ENCODE results near the gene APOC3.
"Not testable (repeated sequence)": the region's sequence is repeated elsewhere in the genome, so short reads cannot be mapped to it uniquely, and the experiment has no call there.

Gene APOC3

DNA sequence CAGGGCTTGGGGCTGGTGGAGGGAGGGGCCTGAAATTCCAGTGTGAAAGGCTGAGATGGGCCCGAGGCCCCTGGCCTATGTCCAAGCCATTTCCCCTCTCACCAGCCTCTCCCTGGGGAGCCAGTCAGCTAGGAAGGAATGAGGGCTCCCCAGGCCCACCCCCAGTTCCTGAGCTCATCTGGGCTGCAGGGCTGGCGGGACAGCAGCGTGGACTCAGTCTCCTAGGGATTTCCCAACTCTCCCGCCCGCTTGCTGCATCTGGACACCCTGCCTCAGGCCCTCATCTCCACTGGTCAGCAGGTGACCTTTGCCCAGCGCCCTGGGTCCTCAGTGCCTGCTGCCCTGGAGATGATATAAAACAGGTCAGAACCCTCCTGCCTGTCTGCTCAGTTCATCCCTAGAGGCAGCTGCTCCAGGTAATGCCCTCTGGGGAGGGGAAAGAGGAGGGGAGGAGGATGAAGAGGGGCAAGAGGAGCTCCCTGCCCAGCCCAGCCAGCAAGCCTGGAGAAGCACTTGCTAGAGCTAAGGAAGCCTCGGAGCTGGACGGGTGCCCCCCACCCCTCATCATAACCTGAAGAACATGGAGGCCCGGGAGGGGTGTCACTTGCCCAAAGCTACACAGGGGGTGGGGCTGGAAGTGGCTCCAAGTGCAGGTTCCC, at the start of gene APOC3:
APOC3 (plus strand) TSS at position 383 of the 659 bp plus-strand sequence. CDS start 676 bp downstream, outside the sequence.
- no peak for DNase-seq

DNA sequence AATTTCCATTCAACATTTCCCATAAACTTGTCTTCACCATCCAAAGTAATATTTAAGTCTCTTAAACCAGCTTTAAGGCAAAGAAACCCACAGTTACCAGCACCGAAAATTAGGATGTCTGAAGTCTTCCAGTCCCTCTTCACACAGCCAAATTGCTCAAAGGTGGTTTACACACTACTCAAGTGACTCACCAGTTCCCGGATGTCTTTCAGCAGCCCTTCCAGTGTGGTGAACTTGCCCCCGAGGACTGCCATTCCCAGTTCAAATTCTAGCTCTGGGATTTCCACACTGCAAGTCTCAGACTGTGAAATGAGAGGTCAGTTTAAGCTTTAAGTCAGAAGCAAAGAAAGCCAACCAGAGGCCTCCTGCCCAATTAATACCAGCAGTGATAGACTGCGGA, 47.0 kb upstream of the APOC3 start:
- no peak for DNase-seq

DNA sequence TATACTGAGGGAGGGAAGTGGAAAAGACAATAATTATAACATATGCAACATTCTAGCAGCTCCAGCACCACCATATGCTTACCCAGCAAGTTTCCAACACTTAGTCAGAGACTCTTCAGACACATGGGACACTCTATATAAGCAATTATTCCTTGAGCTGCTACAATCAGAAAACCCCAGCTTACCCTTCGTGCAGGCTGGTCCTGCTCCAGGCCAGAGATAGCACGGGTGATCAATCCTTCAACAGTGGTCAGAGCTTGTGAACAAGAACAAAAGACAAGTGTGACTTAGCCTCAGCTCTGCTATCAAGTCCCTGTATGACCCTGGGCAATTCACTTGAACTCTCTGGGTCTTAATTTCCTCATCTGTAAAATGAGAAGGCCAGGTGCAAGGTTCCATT, 43.4 kb upstream of the APOC3 start:
- no peak for DNase-seq

DNA sequence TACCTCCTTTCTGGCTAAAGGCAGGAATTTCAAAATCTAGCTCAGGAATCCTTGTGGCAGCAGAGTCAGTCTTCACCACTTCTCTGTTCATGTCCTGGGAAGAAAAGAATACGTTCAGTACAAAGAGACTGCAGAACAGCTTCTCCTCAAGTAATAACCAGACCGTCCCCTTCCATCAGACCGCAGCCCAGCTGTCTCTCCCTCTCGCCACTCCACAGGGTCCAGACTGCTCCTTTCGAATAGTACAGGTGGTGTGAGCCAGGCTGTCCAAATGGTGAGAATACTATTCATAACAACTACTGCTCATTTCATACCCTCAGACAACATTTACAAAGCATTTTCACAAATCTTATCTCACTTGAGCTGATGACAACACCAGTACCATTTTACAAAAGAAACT, 42.7 kb upstream of the APOC3 start:
- no peak for DNase-seq

DNA sequence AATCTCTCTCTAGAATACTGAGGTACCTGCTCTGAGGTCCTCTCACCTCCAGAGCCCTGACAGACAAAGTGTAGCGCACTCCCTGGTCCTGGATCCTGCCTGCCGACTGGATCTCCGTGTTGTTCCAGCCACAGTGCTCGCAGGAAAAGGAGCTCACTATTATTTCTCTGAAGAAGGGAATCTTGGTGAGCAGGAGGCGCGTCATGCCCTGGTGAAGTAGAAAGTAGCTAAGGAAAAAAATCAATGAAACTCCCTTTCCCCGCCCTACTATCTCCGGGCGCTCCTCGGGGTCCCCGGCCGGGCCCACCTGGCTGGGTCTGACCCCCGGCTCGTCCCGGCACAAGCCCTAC, 42.3 kb upstream of the APOC3 start:
- no peak for DNase-seq

DNA sequence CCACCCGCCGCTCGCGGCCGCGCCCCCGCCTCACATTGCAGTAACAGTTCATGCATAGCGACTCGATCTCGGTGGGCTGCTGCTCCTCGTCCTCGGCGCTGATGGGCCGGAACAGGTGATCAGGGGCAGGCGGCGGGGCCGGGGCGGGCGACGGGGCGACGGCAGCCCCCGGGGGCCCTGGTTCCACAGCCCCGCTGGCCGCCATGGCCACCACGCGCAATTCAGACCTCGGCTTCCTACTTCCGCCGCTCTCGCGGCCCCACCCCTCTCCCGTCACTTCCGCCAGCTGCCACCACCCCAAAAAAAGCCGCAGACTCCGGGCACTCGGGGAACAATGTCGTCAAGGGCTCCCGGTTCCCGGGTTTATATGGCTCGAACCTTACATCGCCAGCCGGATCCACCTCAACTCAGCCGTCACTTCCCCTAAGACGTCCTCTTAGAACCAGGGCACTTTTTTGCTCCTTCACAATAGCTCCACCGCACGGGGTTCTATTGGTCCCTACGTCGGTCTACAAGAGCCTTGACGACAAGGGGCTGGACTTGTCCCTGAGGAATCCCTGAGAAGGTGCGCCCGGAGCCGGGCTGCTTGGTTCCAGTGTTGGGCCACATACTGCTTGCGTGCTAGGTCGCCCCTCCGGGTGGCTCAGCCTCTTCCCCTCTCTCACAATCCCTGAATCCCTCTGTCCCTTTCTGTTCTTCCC, 41.8 kb upstream of the APOC3 start, which contains the start of gene ZPR1:
ZPR1 (minus strand) TSS at position 238 of the 701 bp plus-strand sequence; CDS start at position 205, 33 bp downstream.
- peak; percentile 82 for DNase-seq

DNA sequence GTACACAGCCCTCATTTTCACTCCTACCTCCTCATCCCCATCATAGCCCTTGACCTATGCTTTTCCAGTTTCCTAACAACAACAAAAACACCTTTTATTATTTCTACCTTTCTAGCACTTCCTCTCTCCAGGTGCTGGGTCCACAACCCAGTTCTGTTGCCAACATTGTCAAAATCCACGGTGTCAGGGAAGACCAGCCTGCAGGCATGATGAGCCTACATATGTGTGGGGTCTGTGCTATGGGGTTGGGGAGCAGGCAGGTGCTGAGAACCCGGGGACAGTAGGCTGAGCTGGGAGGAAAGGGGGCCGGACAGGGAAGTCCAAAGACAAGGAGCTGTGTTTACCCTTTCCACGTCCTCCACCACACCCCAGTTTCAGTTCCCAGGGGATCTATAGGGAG, 41.2 kb upstream of the APOC3 start:
- DNase-seq: no peak

DNA sequence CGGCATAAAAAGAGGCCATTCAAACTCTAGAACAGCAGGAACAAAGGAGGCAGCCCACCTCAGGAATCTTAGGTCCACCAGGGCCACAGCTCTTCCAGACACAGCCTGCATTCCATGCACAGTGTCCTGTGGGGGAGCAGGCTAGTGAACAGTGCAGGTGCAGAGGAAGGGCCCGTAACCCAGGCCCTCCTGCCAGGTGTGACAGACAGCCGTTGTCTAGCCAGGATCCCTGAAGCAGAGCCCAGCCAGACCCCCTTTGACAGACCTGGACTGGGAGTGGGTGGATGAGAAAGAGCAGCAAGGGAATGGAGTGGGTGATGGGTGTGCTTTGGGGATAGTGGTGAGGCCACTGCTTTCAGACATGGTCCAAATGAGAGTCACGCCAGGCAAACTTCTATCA, 40.7 kb upstream of the APOC3 start:
- no peak for DNase-seq

DNA sequence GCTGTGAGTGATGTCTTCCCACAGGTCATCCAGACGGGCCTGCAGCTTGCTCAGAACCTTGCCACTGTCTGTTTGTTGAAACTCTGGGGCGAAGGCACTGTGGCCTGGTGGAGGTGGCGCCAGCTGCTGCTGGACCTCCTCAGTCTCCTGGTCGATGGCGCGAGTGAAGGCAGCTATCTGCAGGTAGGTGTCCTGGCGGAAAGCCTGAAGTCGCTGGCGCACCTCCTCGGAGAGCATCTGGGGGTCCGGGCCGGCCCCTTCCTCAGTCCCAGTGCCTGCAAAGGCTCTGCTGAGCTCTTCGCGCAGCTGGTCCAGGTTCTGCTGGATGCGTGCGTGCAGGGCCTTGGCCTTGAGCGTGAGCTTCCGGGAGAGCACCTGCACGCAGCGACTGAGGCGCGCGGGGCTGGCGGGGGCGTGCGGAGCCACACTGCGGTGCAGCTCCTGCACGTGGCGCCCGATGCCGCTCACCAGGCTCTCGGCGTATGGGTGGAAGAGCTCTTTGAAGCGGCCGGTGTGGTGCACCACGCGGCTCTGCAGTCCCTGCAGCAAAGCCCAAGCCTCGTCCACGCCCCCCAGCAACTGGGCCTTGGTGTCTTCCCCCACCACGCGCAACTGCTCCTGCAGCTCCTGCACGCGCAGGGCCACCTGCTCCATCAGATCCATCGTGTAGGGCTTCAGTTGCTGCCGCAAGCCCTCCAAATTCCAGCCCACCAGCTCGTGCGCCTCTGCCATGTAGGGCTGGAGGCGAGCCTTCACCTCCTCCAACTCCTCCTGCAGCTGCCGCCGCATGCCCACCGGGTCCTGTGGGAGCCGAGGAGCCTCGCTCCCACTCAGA, 39.3 kb upstream of the APOC3 start:
- DNase-seq: no peak

DNA sequence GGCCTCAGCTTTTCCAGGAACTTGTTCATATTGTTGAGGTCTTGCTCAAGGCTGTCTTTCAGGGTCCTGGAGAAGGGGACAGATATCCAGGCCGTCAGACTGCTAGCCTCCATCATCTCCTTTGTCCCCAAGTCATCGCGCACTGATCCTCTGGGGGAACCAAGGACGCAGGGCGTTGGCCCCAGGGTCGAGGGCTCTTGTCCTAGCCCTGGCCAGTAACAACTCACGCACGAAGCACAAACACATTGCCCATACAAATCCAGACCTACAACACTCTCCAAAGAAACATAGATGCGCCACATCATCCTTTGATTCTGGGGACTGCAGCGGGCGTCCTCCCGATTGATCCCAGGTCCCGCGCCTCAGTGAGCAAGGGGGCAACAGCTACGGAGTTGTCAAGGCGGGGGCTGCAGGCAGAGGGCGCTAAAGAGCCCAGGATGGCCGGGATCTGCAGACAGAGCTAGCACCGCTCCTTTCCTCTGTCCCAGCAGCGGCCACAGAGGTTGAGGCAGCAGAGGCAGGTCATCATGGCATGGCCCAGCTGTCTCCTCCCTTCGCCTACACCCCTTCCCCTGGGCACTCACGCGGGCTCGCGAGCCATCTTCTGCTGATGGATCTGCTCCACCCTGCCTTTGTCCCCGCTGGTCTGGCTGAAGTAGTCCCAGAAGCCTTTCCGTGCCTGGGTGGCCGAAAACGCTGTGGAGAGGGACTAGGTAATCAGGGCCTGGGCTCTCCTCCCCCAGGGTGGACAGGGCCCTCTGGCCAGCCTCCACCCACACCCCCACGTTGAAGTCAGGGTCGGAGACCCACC, 38.5 kb upstream of the APOC3 start:
- DNase-seq: no peak

DNA sequence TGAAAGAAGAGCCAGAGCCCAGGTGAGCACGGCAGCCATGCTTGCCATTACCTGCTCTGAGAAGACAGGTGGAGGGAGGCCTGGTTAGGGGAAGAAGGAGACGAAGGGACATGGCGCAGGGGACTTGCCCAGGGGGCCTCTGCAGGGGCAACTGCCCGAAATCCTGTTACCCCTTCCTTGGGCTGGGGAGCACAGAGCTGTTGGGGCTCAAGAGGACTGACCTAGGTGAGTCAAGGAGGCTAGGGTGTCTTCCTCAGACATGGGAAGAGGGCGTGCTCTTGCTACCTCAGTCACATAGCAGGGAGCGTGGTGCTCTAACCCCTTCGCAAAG, 37.9 kb upstream of the APOC3 start, which contains the start of gene APOA5:
APOA5 (minus strand) TSS at position 67 of the 331 bp plus-strand sequence; CDS start at position 48, 19 bp downstream.
- no peak for DNase-seq

DNA sequence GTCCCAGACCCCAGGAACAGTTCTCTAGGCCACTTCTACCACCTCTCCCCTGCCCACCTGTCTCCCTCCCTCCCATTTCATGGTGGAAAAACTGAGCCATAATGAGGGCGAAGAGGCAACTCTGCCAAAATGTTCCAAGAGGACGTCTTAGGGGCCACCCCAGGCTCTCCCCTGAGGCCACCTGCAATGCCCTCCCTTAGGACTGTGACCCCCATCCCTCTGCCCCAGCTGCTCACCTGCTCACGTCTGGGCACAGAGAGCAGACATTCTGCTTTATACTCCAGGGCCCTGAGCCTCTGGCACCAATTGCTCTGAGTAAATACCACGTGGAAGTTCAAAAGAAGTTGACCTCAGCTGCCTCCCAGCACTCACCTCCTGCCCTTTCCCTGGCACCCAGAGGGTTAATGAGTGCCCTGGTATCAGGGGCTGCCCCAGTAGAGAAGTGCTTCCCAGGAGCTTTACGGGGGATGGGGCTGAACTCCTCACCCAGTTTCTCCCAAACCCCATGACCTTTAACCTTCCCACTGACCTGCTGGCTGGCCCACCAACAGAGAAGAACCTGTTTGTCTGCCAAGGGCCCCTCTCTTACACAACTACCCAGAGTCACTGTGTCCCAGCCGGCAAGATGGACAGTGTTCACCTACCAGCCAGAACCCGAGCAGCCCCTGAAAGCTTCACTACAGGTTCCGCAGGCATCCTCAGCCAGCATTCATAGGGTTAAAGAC, 37.4 kb upstream of the APOC3 start:
- no peak for DNase-seq

DNA sequence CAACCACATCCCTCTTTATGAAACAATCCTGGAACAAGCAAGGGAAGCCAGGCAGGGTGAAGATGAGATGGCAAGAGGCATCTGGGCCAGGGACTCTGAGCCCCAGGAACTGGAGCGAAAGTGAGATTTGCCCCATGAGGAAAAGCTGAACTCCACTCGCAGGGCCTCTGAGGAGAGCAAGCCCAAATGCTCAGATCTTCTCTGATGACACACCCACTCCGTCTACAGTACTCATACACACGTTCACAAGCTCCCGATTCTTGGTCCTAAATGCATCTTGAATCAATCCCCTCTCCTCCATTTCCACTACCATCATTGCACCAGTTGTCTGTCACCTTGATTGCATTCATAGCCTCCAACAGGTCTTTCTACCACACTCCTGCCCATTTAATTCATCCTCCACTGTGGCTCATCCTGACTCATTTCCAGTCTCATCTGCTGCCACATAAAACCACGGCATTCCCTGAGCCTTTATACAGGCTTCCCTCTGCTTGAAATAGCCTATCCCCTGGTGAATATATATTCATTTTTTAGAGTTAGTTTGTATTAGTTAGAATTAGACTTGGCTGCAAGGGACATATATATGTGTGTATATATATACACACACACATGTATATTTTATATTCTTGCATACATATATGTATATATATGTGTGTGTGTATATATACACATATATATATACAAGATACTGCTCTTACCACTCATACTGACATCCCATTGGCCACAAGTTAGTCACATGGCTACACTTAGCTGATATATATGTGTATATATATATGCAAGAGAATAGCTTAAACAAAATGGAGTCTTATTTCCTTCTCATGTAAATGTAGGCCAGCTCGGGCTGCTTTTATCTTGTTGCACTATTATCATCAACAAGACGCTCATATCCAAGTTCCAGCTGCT, 36.6 kb upstream of the APOC3 start:
- no peak for DNase-seq

DNA sequence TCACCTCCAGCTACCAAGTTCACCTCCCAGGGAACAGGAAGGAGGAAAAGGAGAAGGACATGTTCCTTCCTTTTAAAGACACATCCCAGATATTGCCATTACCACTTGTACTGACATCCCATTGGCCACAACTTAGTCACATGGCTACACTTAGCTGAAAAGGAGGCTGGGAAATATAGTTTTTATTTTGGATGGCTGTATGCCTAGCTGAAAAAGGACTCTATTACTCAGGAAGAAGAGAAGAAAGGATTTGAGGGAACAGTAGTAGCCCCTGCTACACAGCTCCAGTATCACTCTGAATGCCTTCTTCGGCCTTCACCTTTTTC, 36.0 kb upstream of the APOC3 start:
- DNase-seq: peak; percentile 16

DNA sequence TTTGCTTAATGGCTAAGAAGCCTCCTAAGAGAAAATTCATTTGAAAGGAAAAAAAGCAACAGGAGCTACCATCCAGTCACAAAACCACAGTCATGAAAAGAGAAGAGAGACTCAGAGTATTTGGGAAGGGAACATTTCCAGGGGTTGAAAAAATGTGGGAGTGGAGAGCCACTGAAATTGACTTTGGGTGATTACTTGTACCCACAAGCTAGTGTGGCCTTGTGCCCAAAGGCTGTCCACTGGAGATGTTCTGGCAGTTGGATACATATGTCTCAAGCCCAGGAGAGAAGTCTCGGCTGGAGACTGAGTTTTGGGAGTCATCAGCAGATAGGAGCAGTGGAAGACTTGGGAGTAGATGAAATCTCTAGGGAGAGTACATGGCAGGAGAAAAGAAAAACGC, 34.9 kb upstream of the APOC3 start:
- no peak for DNase-seq

DNA sequence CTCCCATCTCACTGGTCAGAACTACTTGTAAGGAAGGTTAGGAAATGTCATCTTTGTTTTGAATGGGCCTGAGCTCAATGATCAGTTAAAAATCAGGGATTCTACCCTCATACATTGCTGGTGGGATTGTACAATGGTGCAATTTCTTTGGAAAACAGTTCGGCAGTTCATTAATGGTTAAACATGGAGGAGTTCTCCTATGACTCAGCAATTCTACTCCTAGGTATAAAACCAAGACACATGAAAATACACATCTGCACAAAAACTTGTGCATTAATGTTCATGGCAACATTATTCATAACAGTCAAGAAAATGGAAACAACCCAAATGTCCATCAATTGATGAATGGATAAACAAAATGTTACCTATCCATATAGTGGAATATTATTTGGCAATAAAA, 33.2 kb upstream of the APOC3 start:
- DNase-seq: no peak

DNA sequence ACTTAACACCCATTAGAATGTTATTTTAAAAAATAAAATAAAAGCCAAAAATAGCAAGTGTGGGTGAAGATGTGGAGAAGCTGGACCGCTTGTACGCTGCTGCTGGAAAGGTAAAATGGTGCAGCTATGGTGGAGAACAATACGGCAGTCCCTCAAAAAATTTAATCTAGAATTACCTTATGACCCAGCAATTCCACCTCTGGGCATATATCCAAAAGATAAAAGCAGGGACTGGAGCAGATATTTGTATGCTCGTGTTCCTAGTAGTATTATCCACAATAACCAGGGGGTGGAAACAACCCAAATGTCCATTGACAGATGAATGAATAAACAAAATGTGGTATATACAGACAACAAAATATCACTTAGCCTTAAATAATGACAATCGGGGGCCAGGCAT, 31.9 kb upstream of the APOC3 start:
- DNase-seq: no peak

DNA sequence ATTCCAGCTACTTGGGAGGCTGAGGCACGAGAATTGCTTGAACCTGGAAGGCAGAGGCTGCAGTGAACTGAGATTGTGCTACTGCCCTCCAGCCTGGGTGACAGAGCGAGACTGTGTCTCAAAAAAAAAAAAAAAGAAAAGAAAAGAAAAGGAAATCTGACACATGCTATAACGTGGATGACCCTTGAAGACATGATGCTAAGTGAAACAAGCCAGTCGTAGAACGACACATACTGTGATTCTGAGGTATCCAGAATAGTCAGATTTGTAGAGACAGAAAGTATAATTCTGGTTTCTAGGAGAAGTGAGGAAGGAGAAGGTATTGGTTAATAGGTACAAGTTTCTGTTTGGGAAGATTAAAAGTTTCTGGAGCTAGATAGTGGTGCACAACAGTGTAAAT, 31.3 kb upstream of the APOC3 start:
- no peak for DNase-seq

DNA sequence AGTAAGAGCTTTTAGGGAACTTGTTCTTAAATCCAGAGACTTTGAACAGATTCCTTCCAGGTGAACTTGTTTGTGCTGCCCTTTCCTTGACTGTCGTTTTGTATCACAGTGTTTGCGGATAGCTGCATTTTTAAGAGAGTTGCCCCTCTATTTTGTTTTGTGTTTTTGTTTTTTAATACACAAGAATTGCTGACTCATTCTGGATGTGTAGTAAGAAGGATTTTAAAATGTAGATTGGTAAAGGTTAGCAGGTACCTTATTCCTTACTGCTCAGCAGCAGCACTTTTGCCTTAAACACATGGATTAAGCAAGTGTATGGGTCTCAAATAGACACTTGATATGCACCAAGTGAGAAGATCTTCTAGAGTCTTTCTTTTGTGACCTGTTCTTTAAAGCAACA, 29.1 kb upstream of the APOC3 start:
- DNase-seq: no peak

DNA sequence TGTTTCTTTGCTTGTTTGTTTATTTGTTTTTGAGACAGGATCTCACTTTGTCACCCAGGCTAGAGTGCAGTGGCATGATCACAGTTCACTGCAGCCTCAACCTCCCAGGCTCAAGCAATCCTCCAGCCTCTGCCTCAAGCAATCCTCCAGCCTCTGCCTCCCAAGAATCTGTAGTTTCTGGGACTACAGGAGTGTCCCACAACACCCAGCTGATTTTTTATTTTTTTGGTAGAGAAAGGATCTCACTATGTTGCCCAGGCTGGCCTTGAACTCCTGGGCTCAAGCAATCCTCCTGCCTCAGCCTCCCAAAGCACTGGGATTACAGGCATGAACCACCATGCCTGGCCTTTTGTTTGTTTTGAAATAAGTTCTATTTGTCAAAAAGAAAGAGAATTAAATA, 28.0 kb upstream of the APOC3 start:
- DNase-seq: not testable (repeated sequence)

DNA sequence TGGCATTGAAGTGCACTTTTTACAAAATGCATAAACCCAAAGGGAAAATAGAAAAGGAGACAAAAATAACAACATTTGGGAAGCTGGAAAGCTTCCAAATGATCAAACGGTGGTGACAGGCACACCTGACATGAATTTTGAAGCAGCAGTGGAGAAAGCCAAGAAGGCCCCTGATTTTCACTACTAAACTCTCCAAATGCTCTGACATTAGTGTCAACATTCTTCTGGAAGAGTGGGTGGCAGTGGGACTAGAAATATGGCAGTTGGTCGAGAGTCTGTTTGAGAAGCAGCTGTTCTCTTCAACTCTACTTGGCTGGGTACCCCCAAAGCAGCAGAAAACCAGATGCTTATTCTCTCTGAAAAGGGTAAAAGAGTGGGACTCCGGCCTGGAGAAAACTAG, 25.7 kb upstream of the APOC3 start:
- no peak for DNase-seq
